ENCODE results near the gene THUMPD3. TPM values are rescaled to one million over a fixed set of nuclear protein-coding genes. Genes with fewer than 3 reads are reported as not detected.

Gene THUMPD3
- total and polyA plus RNA-seq, 2 donors (not counting 1 experiment from before 2014, with no cell fraction given): 57.8 to 59.9 TPM

DNA sequence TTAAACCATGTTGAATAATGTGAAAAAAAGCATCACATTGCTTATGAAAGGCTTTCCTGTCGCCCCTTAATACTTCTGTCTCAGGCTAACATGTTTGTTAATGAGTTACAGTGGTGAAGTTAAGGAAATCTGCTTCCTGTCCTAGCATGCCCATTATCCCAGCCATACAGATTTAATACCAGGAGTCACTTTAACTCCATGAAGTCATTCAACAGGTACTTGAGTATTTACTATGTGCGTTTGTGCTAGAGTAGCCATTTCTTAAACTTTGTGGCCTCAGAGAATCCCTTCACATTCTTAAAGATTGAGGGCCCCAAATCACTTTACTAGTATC, 24.4 kb downstream of the THUMPD3 start:
- Histone ChIP-seq H2AFZ (ENCODE audit: low read length) (no peak overlapping the region), H3K27ac (ENCODE audit: insufficient read depth, low read length) (no peak overlapping the region), H3K9ac (ENCODE audit: insufficient read depth, low read length) (no peak overlapping the region), H4K20me1 (ENCODE audit: control insufficient read depth, extremely low read depth, insufficient read depth, low read length) (no peaks in the 10 kb centered on the region), H3K79me2 (ENCODE audit: control insufficient read depth, insufficient read depth, low read length) (peaks cover 38% of the 10 kb centered on the region), H3K9me3 (ENCODE audit: control insufficient read depth, insufficient read depth, low read depth, low read length) (no peaks in the 10 kb centered on the region), H3K4me3 (replicated peaks in 1 of 4; ENCODE audit: control extremely low read depth in 1 of 4, insufficient read depth in 1 of 4, low read depth in 3 of 4, low read length in 4 of 4) (no peak overlapping the region), H3K4me2 (ENCODE audit: extremely low read depth, insufficient read depth, low read length) (no peak overlapping the region), H3K4me1 (ENCODE audit: control insufficient read depth, extremely low read depth, insufficient read depth, low read length) (no peaks in the 10 kb centered on the region), H3K27me3 (ENCODE audit: control insufficient read depth, insufficient read depth, low read length) (no peaks in the 10 kb centered on the region), H3K36me3 (ENCODE audit: control insufficient read depth, insufficient read depth, low read length) (peaks cover 6% of the 10 kb centered on the region)
- TF ChIP-seq, protein P1, sequence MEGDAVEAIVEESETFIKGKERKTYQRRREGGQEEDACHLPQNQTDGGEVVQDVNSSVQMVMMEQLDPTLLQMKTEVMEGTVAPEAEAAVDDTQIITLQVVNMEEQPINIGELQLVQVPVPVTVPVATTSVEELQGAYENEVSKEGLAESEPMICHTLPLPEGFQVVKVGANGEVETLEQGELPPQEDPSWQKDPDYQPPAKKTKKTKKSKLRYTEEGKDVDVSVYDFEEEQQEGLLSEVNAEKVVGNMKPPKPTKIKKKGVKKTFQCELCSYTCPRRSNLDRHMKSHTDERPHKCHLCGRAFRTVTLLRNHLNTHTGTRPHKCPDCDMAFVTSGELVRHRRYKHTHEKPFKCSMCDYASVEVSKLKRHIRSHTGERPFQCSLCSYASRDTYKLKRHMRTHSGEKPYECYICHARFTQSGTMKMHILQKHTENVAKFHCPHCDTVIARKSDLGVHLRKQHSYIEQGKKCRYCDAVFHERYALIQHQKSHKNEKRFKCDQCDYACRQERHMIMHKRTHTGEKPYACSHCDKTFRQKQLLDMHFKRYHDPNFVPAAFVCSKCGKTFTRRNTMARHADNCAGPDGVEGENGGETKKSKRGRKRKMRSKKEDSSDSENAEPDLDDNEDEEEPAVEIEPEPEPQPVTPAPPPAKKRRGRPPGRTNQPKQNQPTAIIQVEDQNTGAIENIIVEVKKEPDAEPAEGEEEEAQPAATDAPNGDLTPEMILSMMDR (conservative IDR thresholded peaks at IDR 0.05 in 1 of 2, IDR thresholded peaks at IDR 0.05 in 1 of 2; ENCODE audit: low read depth in 1 of 2, low read length in 2 of 2): no peak
- TF ChIP-seq EZH2 (IDR thresholded peaks at IDR 0.05; ENCODE audit: low read length, missing control alignments): no peak
- no peak for DNase-seq (ENCODE audit: low read depth in 2 of 2)

DNA sequence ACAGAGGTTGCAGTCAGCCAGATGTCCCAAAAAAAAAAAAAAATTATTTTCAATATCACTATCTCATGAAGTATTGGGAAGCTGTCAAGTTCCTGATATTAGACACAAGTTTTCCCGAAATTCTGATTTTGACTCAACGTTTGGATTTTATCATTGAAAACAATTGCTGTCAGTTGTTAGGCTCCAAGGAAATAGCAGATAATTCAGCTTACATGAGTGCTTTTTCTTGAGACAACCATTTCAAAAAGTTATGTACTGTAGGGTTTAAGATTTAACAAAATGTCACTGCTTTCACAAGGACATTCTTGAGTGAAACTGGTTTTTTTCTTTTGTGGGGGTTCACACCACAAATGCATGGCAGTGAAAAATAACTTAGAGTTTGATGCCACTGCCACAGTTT, 25.3 kb downstream of the THUMPD3 start:
- Histone ChIP-seq H3K36me3 (ENCODE audit: control insufficient read depth, insufficient read depth, low read length) (peaks cover 7% of the 10 kb centered on the region), H3K27ac (ENCODE audit: insufficient read depth, low read length) (no peak overlapping the region), H3K79me2 (ENCODE audit: control insufficient read depth, insufficient read depth, low read length) (peaks cover 46% of the 10 kb centered on the region), H4K20me1 (ENCODE audit: control insufficient read depth, extremely low read depth, insufficient read depth, low read length) (no peaks in the 10 kb centered on the region), H3K9ac (ENCODE audit: insufficient read depth, low read length) (no peak overlapping the region), H3K9me3 (ENCODE audit: control insufficient read depth, insufficient read depth, low read depth, low read length) (no peaks in the 10 kb centered on the region), H3K4me3 (replicated peaks in 1 of 4; ENCODE audit: control extremely low read depth in 1 of 4, insufficient read depth in 1 of 4, low read depth in 3 of 4, low read length in 4 of 4) (no peak overlapping the region), H2AFZ (ENCODE audit: low read length) (no peak overlapping the region), H3K27me3 (ENCODE audit: control insufficient read depth, insufficient read depth, low read length) (no peaks in the 10 kb centered on the region), H3K4me2 (ENCODE audit: extremely low read depth, insufficient read depth, low read length) (no peak overlapping the region), H3K4me1 (ENCODE audit: control insufficient read depth, extremely low read depth, insufficient read depth, low read length) (peaks cover 2% of the 10 kb centered on the region)
- DNase-seq (ENCODE audit: low read depth in 2 of 2): no peak
- TF ChIP-seq, protein P1 (conservative IDR thresholded peaks at IDR 0.05 in 1 of 2, IDR thresholded peaks at IDR 0.05 in 1 of 2; ENCODE audit: low read depth in 1 of 2, low read length in 2 of 2): no peak
- TF ChIP-seq EZH2 (IDR thresholded peaks at IDR 0.05; ENCODE audit: low read length, missing control alignments): no peak

DNA sequence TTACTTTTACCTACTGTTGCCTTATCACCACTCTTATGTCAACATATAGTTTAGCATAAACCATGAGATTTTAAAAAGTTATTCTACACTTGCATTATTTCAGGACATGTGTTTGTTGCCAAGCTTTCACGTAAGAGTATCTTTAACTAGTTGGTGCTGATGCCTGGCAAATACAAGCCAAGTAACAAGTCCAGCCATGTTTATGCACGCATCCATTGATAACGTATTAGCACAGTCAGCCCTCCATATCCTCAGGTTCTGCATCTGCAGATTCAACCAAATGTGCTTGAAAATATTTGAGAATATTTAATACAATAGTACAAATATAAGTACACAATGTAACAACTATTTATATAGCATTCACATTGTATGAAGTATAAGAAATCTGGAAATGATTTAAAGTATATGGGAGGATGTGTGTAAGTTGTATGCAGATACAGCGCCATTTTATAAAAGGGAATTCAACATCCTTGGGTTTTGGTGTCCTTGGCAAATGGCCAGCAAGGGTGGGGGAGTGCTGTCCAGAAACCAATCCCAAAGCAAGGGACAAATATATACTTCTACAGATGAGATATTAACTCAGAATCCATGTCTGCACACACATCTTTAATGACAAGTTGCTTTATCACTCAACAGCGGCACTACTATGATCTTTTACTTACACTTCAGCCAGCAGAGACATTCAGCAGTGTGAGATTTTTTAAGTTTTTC, 25.9 kb downstream of the THUMPD3 start:
- Histone ChIP-seq H2AFZ (ENCODE audit: low read length) (no peak overlapping the region), H3K79me2 (ENCODE audit: control insufficient read depth, insufficient read depth, low read length) (peaks cover 52% of the 10 kb centered on the region), H3K9ac (ENCODE audit: insufficient read depth, low read length) (no peak overlapping the region), H3K27ac (ENCODE audit: insufficient read depth, low read length) (no peak overlapping the region), H3K27me3 (ENCODE audit: control insufficient read depth, insufficient read depth, low read length) (no peaks in the 10 kb centered on the region), H3K4me1 (ENCODE audit: control insufficient read depth, extremely low read depth, insufficient read depth, low read length) (peaks cover 2% of the 10 kb centered on the region), H4K20me1 (ENCODE audit: control insufficient read depth, extremely low read depth, insufficient read depth, low read length) (no peaks in the 10 kb centered on the region), H3K4me3 (replicated peaks in 1 of 4; ENCODE audit: control extremely low read depth in 1 of 4, insufficient read depth in 1 of 4, low read depth in 3 of 4, low read length in 4 of 4) (no peak overlapping the region), H3K36me3 (ENCODE audit: control insufficient read depth, insufficient read depth, low read length) (peaks cover 9% of the 10 kb centered on the region), H3K9me3 (ENCODE audit: control insufficient read depth, insufficient read depth, low read depth, low read length) (no peaks in the 10 kb centered on the region), H3K4me2 (ENCODE audit: extremely low read depth, insufficient read depth, low read length) (no peak overlapping the region)
- no peak for DNase-seq (ENCODE audit: low read depth in 2 of 2)
- TF ChIP-seq EZH2 (IDR thresholded peaks at IDR 0.05; ENCODE audit: low read length, missing control alignments): no peak
- TF ChIP-seq, protein P1 (conservative IDR thresholded peaks at IDR 0.05 in 1 of 2, IDR thresholded peaks at IDR 0.05 in 1 of 2; ENCODE audit: low read depth in 1 of 2, low read length in 2 of 2): no peak
